ENCODE results near the gene TMEM121B.

DNA sequence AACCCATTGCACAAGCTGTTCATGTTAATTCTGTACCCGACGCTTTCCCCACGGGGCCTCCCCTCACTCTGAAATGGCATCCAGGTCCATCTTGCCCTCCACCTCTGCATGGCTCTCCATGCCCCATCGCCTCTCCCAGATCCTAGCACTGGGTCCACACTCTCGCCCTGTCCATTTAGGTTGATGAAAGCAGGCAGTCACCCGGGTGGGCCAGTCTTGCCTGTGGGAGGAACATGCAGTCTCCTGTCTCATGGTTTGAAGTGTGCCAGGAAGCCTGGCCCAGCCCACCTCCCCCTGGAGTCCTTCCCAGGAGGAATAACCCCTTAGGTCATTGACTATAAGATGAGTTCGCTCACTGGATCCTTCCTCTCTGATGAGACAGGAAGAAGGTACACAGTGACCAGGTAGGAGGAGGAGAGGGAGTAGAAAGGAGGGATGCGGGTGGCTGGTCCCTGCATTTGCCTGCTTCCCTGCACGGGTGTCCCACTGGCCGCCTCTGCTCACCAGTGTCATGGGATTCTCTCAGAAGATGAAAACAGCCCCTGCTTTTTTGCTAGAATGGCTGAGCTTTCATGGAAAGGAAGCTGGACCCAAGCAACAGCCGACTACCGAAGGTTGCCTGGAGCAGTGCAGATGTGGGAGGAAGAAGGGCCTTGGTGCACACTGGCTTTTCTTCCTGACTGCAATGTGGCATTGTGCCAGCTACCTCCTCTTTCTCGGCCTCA lies 6.8 kb downstream of the TMEM121B start:
- TF ChIP-seq, protein P1, sequence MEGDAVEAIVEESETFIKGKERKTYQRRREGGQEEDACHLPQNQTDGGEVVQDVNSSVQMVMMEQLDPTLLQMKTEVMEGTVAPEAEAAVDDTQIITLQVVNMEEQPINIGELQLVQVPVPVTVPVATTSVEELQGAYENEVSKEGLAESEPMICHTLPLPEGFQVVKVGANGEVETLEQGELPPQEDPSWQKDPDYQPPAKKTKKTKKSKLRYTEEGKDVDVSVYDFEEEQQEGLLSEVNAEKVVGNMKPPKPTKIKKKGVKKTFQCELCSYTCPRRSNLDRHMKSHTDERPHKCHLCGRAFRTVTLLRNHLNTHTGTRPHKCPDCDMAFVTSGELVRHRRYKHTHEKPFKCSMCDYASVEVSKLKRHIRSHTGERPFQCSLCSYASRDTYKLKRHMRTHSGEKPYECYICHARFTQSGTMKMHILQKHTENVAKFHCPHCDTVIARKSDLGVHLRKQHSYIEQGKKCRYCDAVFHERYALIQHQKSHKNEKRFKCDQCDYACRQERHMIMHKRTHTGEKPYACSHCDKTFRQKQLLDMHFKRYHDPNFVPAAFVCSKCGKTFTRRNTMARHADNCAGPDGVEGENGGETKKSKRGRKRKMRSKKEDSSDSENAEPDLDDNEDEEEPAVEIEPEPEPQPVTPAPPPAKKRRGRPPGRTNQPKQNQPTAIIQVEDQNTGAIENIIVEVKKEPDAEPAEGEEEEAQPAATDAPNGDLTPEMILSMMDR (IDR thresholded peaks at IDR 0.05): no peak
- TF ChIP-seq POLR2A (IDR thresholded peaks at IDR 0.05) (no peak), EP300 (IDR thresholded peaks at IDR 0.05) (no peak)

Measured in tibial nerve (tissue), 4 donors.